ENCODE results near the gene KRTAP16-1. TPM values are rescaled to one million over a fixed set of nuclear protein-coding genes. Genes with fewer than 3 reads are reported as not detected.

The KRTAP16-1 gene
- total and polyA plus RNA-seq, 2 of the 4 experiments (the other 2 are of a cell fraction), result not detected

DNA sequence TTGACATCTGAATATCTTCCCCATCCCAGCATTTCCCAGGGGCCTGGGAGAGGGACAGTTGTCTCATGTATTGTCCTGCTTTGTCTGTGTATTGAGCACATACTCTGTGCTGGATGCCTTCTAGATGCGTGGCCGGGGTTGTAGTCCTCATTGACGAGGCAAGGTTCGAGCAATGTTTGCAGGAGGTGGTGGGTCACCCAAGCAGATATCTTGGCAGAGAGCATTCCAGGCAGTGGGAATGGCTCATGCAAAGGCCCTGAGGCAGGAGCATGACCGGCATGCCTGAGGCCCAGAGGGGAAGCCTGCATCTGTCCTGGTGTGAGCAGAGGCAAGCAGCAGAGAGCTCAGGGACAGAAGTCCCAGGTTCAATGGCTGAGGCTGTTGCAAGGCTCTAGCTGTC is 24.0 kb upstream of the KRTAP16-1 start:
- Histone ChIP-seq H2AK5ac (ENCODE audit: low read depth, low read length) (no peak overlapping the region), H3K56ac (ENCODE audit: extremely low read depth, insufficient read depth, low read length) (no peak overlapping the region), H3K9me1 (ENCODE audit: insufficient read depth, low read length) (peaks cover 3% of the 10 kb centered on the region; the same call in 1 of the 2 replicates), H3K79me1 (ENCODE audit: low read depth in 1 of 2, low read length in 2 of 2) (no peaks in the 10 kb centered on the region), H3K27ac (ENCODE audit: insufficient read depth, low read length) (no peak overlapping the region), H3K4ac (ENCODE audit: low read depth, low read length) (no peak overlapping the region), H3K23ac (ENCODE audit: low read depth, low read length) (no peak overlapping the region), H3K36me3 (ENCODE audit: control insufficient read depth, insufficient read depth, low read length) (no peaks in the 10 kb centered on the region), H4K91ac (ENCODE audit: insufficient read depth, low read depth, low read length) (no peak overlapping the region), H2AK9ac (replicated peaks; ENCODE audit: low read depth, low read length, poor library complexity) (no peak overlapping the region), H3K27me3 (ENCODE audit: control insufficient read depth, insufficient read depth, low read length) (peaks cover 3% of the 10 kb centered on the region), H4K5ac (ENCODE audit: low read depth, low read length) (no peak overlapping the region), H3K4me1 (ENCODE audit: control insufficient read depth, insufficient read depth, low read length) (no peaks in the 10 kb centered on the region), H3K9ac (ENCODE audit: low read depth, low read length) (no peak overlapping the region), H2AFZ (replicated peaks; ENCODE audit: low read length, poor library complexity) (no peak overlapping the region), H2BK20ac (ENCODE audit: low read depth, low read length) (no peak overlapping the region), H4K8ac (ENCODE audit: low read depth in 2 of 2, low read length in 2 of 2) (no peak overlapping the region), H2BK120ac (ENCODE audit: low read depth, low read length) (no peak overlapping the region), H3K18ac (ENCODE audit: low read depth, low read length) (no peak overlapping the region), H3K14ac (replicated peaks; ENCODE audit: low read depth, low read length) (no peak overlapping the region), H3K4me2 (ENCODE audit: low read depth, low read length) (no peak overlapping the region), H2BK15ac (ENCODE audit: low read depth, low read length) (no peak overlapping the region), H4K20me1 (ENCODE audit: insufficient read depth, low read length) (no peaks in the 10 kb centered on the region), H2BK5ac (ENCODE audit: low read depth, low read length, poor library complexity, severe bottlenecking) (no peak overlapping the region), H3K9me3 (ENCODE audit: control insufficient read depth, insufficient read depth, low read length) (no peaks in the 10 kb centered on the region), H3K4me3 (ENCODE audit: insufficient read depth, low read depth, low read length) (no peak overlapping the region)
- no peak for TF ChIP-seq BHLHE40 (IDR thresholded peaks at IDR 0.05; ENCODE audit: low read depth, low read length)
- TF ChIP-seq, protein P1, sequence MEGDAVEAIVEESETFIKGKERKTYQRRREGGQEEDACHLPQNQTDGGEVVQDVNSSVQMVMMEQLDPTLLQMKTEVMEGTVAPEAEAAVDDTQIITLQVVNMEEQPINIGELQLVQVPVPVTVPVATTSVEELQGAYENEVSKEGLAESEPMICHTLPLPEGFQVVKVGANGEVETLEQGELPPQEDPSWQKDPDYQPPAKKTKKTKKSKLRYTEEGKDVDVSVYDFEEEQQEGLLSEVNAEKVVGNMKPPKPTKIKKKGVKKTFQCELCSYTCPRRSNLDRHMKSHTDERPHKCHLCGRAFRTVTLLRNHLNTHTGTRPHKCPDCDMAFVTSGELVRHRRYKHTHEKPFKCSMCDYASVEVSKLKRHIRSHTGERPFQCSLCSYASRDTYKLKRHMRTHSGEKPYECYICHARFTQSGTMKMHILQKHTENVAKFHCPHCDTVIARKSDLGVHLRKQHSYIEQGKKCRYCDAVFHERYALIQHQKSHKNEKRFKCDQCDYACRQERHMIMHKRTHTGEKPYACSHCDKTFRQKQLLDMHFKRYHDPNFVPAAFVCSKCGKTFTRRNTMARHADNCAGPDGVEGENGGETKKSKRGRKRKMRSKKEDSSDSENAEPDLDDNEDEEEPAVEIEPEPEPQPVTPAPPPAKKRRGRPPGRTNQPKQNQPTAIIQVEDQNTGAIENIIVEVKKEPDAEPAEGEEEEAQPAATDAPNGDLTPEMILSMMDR (conservative IDR thresholded peaks at IDR 0.05; ENCODE audit: low read depth, low read length), result no peak
- no peak for TF ChIP-seq POLR2A (IDR thresholded peaks at IDR 0.05; ENCODE audit: low read depth, low read length)
- TF ChIP-seq MXI1 (IDR thresholded peaks at IDR 0.05; ENCODE audit: borderline replicate concordance, low read depth, low read length), result no peak
- TF ChIP-seq MAFK (IDR thresholded peaks at IDR 0.05; ENCODE audit: low read depth, low read length), result no peak
- TF ChIP-seq, protein P2, sequence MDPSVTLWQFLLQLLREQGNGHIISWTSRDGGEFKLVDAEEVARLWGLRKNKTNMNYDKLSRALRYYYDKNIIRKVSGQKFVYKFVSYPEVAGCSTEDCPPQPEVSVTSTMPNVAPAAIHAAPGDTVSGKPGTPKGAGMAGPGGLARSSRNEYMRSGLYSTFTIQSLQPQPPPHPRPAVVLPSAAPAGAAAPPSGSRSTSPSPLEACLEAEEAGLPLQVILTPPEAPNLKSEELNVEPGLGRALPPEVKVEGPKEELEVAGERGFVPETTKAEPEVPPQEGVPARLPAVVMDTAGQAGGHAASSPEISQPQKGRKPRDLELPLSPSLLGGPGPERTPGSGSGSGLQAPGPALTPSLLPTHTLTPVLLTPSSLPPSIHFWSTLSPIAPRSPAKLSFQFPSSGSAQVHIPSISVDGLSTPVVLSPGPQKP (IDR thresholded peaks at IDR 0.05; ENCODE audit: borderline replicate concordance, low read depth, low read length), result no peak
- no peak for TF ChIP-seq CHD1 (IDR thresholded peaks at IDR 0.05; ENCODE audit: low read depth, low read length)
- TF ChIP-seq RAD21 (IDR thresholded peaks at IDR 0.05; ENCODE audit: low read length), result no peak
- no peak for TF ChIP-seq FOS (IDR thresholded peaks at IDR 0.05; ENCODE audit: low read depth, low read length)
- TF ChIP-seq NFE2L2 (IDR thresholded peaks at IDR 0.05; ENCODE audit: low read depth, low read length), result no peak
- TF ChIP-seq, protein P3, sequence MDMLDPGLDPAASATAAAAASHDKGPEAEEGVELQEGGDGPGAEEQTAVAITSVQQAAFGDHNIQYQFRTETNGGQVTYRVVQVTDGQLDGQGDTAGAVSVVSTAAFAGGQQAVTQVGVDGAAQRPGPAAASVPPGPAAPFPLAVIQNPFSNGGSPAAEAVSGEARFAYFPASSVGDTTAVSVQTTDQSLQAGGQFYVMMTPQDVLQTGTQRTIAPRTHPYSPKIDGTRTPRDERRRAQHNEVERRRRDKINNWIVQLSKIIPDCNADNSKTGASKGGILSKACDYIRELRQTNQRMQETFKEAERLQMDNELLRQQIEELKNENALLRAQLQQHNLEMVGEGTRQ (IDR thresholded peaks at IDR 0.05; ENCODE audit: low read depth, low read length), result no peak
- no peak for TF ChIP-seq RCOR1 (IDR thresholded peaks at IDR 0.05; ENCODE audit: insufficient replicate concordance, low read length)
- TF ChIP-seq MAZ (IDR thresholded peaks at IDR 0.05; ENCODE audit: borderline replicate concordance, low read depth, low read length), result no peak
- TF ChIP-seq CEBPB (IDR thresholded peaks at IDR 0.05; ENCODE audit: low read depth, low read length), result no peak
- in situ Hi-C loops (cut with MboI; ENCODE audit: low sequenced_read_pairs), result loop anchor here (5.0 kb wide), 1 partner anchor 329 kb away; no protein-coding TSS in a partner anchor
- BruUV-seq (replicated peaks), result no TSS peak
- DNase-seq (no peak), ATAC-seq (ENCODE audit: low read depth) (no peak)
- dilution Hi-C loops (cut with HindIII; ENCODE audit: low sequenced_read_pairs, unreplicated experiment), result no loop called here
- CTCF ChIA-PET, result no interaction called here
- POLR2A ChIA-PET (ENCODE audit: unreplicated experiment), result no interaction called here
- intact Hi-C loops (cut with micrococcal nuclease), result no loop called here
- WGBS, 2 experiments (ENCODE audit: extremely low coverage in 2 of 2, insufficient read length in 1 of 2), result 93% methylated on average over 5 of the region's 5 CpGs; no CpG with 5 or more reads in 1 of the 2 experiments

Measured in IMR-90 (cell line).